Mesothelial cell of epicardium (in vitro differentiated cells): ENCODE results near the gene ARHGAP25. TPM values are rescaled to one million over a fixed set of nuclear protein-coding genes. Genes with fewer than 3 reads are reported as not detected.

Experiments used
- DNase-seq, 2 experiments: peaks; one replicate each; pipeline ENCODE4 v3.0.0; 2021; ENCODE audit warnings: low spot score in 2 of 2; ENCODE audit not compliant: unreplicated experiment in 2 of 2
- H3K27ac Mint-ChIP-seq: 2 replicates; pipeline ENCODE4 v1.8.0; 2021; ENCODE audit warnings: mixed read lengths
- H3K27me3 Mint-ChIP-seq: 2 replicates; pipeline ENCODE4 v1.8.0; 2021; ENCODE audit warnings: low read depth, mixed read lengths
- H3K36me3 Mint-ChIP-seq: 2 replicates; pipeline ENCODE4 v1.8.0; 2021; ENCODE audit warnings: mixed read lengths
- H3K4me1 Mint-ChIP-seq: 2 replicates; pipeline ENCODE4 v1.8.0; 2021; ENCODE audit warnings: mixed read lengths
- H3K4me3 Mint-ChIP-seq: 2 replicates; pipeline ENCODE4 v1.8.0; 2021; ENCODE audit warnings: mild to moderate bottlenecking, moderate library complexity, mixed read lengths
- H3K9me3 Mint-ChIP-seq: 2 replicates; pipeline ENCODE4 v1.8.0; 2021; ENCODE audit warnings: mixed read lengths
- total RNA-seq: library from RNA; stranded (reverse); gene quantifications from 3 replicates; pipeline ENCODE4 v1.2.1, GENCODE V29; 2021
- TF ChIP-seq, protein P1 (sequence below): fragments of 200-600 bp; sonication (generic); IDR thresholded peaks from one replicate; pipeline ENCODE4 v1.5.0; 2021; ENCODE audit warnings: antibody characterized with exemption; ENCODE audit not compliant: unreplicated experiment

The ARHGAP25 gene
- total RNA-seq, 1 donor from 2014 or later, result 1.4 TPM

DNA sequence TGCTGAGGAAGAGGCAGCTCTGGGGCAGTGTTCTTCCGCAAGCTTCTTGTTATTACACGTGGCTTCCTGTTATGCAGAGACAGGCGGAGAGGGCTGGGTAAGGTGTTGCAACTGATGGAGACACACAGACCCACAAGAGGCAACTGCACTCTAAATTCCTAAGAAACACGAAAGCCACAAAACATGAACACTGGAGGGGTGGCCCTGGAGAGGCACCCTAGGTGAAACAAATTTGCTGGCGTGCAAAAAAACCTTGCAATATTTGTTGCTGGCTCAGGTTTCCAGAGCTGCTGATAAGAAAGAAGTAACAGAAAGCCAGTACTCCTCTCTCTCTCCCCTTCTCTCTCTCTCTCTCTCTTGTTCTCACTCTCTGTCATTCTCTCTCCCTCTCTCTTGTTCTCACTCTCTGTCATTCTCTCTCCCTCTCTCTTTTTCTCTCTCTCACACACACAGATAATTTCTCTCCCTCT lies 31.8 kb downstream of the ARHGAP25 start:
- H3K27me3 Mint-ChIP-seq, result no peaks in the 10 kb centered on the region
- H3K27ac Mint-ChIP-seq, result peak overlapping the region; percentile 26
- H3K36me3 Mint-ChIP-seq, result no peaks in the 10 kb centered on the region
- no peaks in the 10 kb centered on the region for H3K9me3 Mint-ChIP-seq
- DNase-seq, result no peak
- H3K4me3 Mint-ChIP-seq, result no peak overlapping the region
- TF ChIP-seq, protein P1, sequence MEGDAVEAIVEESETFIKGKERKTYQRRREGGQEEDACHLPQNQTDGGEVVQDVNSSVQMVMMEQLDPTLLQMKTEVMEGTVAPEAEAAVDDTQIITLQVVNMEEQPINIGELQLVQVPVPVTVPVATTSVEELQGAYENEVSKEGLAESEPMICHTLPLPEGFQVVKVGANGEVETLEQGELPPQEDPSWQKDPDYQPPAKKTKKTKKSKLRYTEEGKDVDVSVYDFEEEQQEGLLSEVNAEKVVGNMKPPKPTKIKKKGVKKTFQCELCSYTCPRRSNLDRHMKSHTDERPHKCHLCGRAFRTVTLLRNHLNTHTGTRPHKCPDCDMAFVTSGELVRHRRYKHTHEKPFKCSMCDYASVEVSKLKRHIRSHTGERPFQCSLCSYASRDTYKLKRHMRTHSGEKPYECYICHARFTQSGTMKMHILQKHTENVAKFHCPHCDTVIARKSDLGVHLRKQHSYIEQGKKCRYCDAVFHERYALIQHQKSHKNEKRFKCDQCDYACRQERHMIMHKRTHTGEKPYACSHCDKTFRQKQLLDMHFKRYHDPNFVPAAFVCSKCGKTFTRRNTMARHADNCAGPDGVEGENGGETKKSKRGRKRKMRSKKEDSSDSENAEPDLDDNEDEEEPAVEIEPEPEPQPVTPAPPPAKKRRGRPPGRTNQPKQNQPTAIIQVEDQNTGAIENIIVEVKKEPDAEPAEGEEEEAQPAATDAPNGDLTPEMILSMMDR, result no peak
- H3K4me1 Mint-ChIP-seq, result peaks cover 59% of the 10 kb centered on the region

DNA sequence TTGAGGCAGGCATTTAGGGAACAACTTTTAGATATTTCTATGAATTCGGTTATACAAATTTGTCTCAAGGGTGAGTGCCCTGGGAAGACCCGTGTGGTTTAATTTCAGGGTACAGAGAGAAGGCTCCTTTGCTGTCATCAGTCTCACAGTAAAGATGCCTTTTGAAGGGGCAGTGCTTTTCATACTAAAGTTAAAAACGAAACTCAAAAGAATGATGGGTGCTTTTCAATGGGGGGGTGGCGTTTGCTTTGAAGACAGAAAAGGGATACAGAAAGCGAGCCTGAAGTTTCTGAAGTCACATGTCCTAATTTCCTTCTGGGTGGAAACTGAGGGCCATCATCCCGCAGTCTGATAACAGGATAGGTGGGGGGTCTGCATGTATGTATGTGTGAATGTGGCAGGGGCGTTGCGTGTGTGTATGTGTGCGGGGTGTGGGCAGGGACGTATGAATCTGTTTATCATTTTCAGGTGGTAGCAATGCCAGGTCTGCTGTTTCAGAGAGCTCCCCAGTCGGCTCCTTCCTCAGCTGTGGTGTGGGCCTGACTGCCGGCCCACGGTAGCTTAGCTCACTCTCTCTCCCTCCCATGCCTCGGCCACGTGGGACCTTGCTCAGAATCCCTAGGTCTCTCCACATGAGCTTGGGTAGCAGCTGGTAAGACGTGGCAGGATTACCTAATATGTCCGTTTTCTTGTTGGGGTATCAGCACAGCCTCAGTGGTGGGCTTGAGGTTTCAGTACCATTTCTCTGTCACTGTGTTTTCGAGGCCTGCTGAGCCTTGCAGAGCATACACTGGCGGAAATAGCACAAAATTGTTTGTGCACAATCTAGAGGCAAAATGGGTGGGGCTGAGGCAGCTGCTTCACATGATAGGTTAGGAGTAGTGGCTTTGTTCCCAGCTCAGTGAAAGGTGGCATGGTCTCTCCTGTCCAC lies 32.7 kb downstream of the ARHGAP25 start:
- TF ChIP-seq, protein P1, result no peak

DNA sequence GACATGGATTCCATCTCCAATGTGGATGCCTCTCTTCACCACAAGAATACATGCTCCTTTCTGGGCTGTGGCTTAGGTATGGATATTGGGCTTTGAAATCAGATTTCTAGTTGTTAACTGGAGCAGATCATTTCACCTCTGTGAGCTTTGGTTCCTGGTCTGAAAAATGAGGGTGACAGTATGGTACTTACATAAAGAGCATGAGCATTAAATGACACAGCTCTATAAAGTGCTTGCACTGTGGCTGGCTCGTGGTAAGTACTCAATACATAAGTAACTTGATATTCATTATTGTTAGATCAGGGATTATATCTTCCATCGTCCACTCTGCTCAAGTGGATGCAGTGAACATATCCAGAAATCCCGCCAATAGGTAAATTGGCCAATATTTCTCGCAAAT lies 33.4 kb downstream of the ARHGAP25 start:
- H3K9me3 Mint-ChIP-seq, result no peaks in the 10 kb centered on the region
- DNase-seq, result no peak
- H3K36me3 Mint-ChIP-seq, result no peaks in the 10 kb centered on the region
- H3K27me3 Mint-ChIP-seq, result no peaks in the 10 kb centered on the region
- TF ChIP-seq, protein P1, result no peak
- H3K4me3 Mint-ChIP-seq, result no peak overlapping the region
- peaks cover 50% of the 10 kb centered on the region for H3K4me1 Mint-ChIP-seq
- H3K27ac Mint-ChIP-seq, result no peak overlapping the region

More for the DNA sequence above, 32.7 kb downstream of the ARHGAP25 start:
- Mint-ChIP-seq H3K4me1 (peaks cover 55% of the 10 kb centered on the region), H3K4me3 (no peak overlapping the region), H3K27me3 (no peaks in the 10 kb centered on the region), H3K36me3 (no peaks in the 10 kb centered on the region), H3K9me3 (no peaks in the 10 kb centered on the region), H3K27ac (no peak overlapping the region)
- DNase-seq, result no peak

DNA sequence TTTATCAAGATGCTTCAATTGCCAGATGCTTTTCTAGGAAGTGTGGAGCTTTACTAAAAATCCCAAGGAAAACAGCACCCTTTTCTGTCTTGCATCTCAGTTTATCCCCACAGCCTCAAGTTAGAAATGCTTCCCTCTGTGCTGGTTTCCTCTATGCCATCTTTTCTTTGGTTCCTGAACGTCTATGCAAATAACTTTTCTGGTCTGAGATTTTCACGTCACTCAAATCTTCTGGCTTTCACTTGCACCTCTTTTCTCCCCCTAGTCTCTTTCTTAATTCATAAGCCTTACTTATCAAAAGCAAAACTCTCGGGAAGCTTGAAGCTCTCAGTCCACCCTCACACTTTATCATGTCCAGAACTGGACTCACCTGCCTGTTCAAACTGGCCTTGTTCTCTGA lies 33.9 kb downstream of the ARHGAP25 start:
- H3K4me1 Mint-ChIP-seq, result peaks cover 46% of the 10 kb centered on the region
- H3K4me3 Mint-ChIP-seq, result no peak overlapping the region
- no peak for DNase-seq
- H3K9me3 Mint-ChIP-seq, result no peaks in the 10 kb centered on the region
- no peak overlapping the region for H3K27ac Mint-ChIP-seq
- TF ChIP-seq, protein P1, result no peak
- no peaks in the 10 kb centered on the region for H3K36me3 Mint-ChIP-seq
- no peaks in the 10 kb centered on the region for H3K27me3 Mint-ChIP-seq

DNA sequence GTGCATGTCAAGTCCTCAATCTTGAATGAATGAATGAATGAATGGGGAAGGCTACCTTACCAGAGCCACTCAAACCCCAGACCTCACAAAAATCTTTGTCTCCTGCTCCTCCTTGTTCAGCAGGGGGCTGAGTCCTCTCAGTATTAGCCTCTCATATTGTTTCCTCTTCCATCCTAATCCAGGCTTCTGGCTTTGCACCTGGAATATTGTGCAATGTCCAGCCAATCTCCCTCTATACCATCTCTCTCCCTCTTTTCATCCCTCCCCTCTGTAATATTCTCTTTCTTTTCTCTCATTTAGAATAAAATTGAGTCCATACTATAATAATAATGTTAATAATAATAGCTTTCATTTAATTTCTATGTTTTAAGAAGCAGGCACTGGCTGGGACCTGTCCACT lies 34.3 kb downstream of the ARHGAP25 start:
- no peak for DNase-seq
- no peak overlapping the region for H3K4me3 Mint-ChIP-seq
- TF ChIP-seq, protein P1, result no peak
- no peak overlapping the region for H3K27ac Mint-ChIP-seq
- H3K4me1 Mint-ChIP-seq, result peaks cover 44% of the 10 kb centered on the region
- no peaks in the 10 kb centered on the region for H3K36me3 Mint-ChIP-seq
- H3K27me3 Mint-ChIP-seq, result no peaks in the 10 kb centered on the region
- no peaks in the 10 kb centered on the region for H3K9me3 Mint-ChIP-seq
